GM23338 (cell line): Measurements from ENCODE around the gene ANOS1. TPM values are rescaled to one million over a fixed set of nuclear protein-coding genes. Genes with fewer than 3 reads are reported as not detected.

Experiments used
- ATAC-seq: fragments of 200-7000 bp; cut with Tn5 transposase; 3 replicates; pipeline ENCODE4 v1.9.1; 2020
- DNase-seq: peaks from one replicate; pipeline ENCODE4 v3.0.0-alpha.2; 2015; ENCODE audit warnings: low spot score
- H2AFZ ChIP-seq: fragments of 200-600 bp; sonication (generic); 2 replicates; pipeline ENCODE4 v1.8.0; 2016; ENCODE audit warnings: antibody characterized with exemption, mild to moderate bottlenecking, moderate library complexity
- H3F3A ChIP-seq: fragments of 200-600 bp; sonication (generic); replicated peaks from 2 replicates; pipeline ENCODE4 v1.8.0; 2017; ENCODE audit warnings: antibody characterized with exemption, mixed run types, low read depth
- H3K27ac ChIP-seq: fragments of 200-600 bp; sonication (generic); 2 replicates; pipeline ENCODE4 v1.6.1; 2016; ENCODE audit warnings: low read depth
- H3K27me3 ChIP-seq: fragments of 200-600 bp; sonication (generic); 2 replicates; pipeline ENCODE4 v1.8.0; 2016; ENCODE audit warnings: mild to moderate bottlenecking, mixed run types, moderate library complexity; ENCODE audit not compliant: insufficient read depth
- H3K36me3 ChIP-seq: fragments of 200-600 bp; sonication (generic); 2 replicates; pipeline ENCODE4 v1.8.0; 2016; ENCODE audit warnings: mild to moderate bottlenecking; ENCODE audit not compliant: insufficient read depth
- H3K4me1 ChIP-seq: fragments of 200-600 bp; sonication (generic); 2 replicates; pipeline ENCODE4 v1.8.0; 2016; ENCODE audit warnings: mild to moderate bottlenecking, moderate library complexity; ENCODE audit not compliant: insufficient read depth
- H3K4me2 ChIP-seq: fragments of 200-600 bp; sonication (generic); 2 replicates; pipeline ENCODE4 v1.7.1; 2017; ENCODE audit warnings: mixed run types
- H3K4me3 ChIP-seq: fragments of 200-600 bp; sonication (generic); 2 replicates; pipeline ENCODE4 v1.6.1; 2016; ENCODE audit warnings: mixed run types
- H3K79me2 ChIP-seq: fragments of 200-600 bp; sonication (generic); replicated peaks from 2 replicates; pipeline ENCODE4 v1.8.0; 2017; ENCODE audit warnings: mild to moderate bottlenecking; ENCODE audit not compliant: insufficient read depth
- H3K9me2 ChIP-seq: fragments of 200-600 bp; sonication (generic); 2 replicates; pipeline ENCODE4 v1.8.0; 2017; ENCODE audit not compliant: insufficient read depth
- H4K20me1 ChIP-seq: fragments of 200-600 bp; sonication (generic); replicated peaks from 2 replicates; pipeline ENCODE4 v1.8.0; 2017; ENCODE audit warnings: mild to moderate bottlenecking; ENCODE audit not compliant: insufficient read depth
- H3K27ac Mint-ChIP-seq: 2 replicates; pipeline ENCODE4 v1.8.0; 2020; ENCODE audit warnings: inconsistent platforms, mild to moderate bottlenecking, moderate library complexity, mixed read lengths
- H3K27me3 Mint-ChIP-seq: 3 replicates; pipeline ENCODE4 v1.8.0; 2022; ENCODE audit warnings: low read depth, mild to moderate bottlenecking, moderate library complexity, mixed read lengths, inconsistent platforms; ENCODE audit not compliant: insufficient read depth, poor library complexity
- H3K36me3 Mint-ChIP-seq: 3 replicates; pipeline ENCODE4 v1.8.0; 2021; ENCODE audit warnings: low read depth, mild to moderate bottlenecking, inconsistent platforms, moderate library complexity, mixed read lengths
- H3K4me1 Mint-ChIP-seq: 3 replicates; pipeline ENCODE4 v1.8.0; 2020; ENCODE audit warnings: mild to moderate bottlenecking, inconsistent platforms, mixed read lengths
- H3K4me3 Mint-ChIP-seq: 3 replicates; pipeline ENCODE4 v1.8.0; 2021; ENCODE audit warnings: moderate library complexity, mild to moderate bottlenecking, inconsistent platforms, mixed read lengths
- H3K9me3 Mint-ChIP-seq: 3 replicates; pipeline ENCODE4 v1.8.0; 2020; ENCODE audit warnings: moderate library complexity, mild to moderate bottlenecking, inconsistent platforms, mixed read lengths
- CREB1 ChIP-seq: fragments of 250-450 bp; sonication (Bioruptor Pico); IDR thresholded peaks from 2 replicates; pipeline ENCODE4 v1.5.0; 2020; ENCODE audit warnings: low read depth, mild to moderate bottlenecking, moderate library complexity
- EZH2 ChIP-seq: fragments of 200-600 bp; sonication (generic); IDR thresholded peaks from one replicate; pipeline ENCODE4 v1.8.0; 2017; ENCODE audit warnings: antibody characterized with exemption, mild to moderate bottlenecking, low read depth; ENCODE audit not compliant: unreplicated experiment
- EZH2phosphoT487 ChIP-seq: fragments of 200-600 bp; sonication (generic); IDR thresholded peaks from one replicate; pipeline ENCODE4 v1.8.1; 2018; ENCODE audit warnings: antibody characterized with exemption; ENCODE audit not compliant: unreplicated experiment
- JUNB ChIP-seq: IDR thresholded peaks from one replicate; pipeline ENCODE4 v1.6.1; 2016; ENCODE audit warnings: antibody characterized with exemption; ENCODE audit not compliant: unreplicated experiment
- NANOG ChIP-seq: IDR thresholded peaks from 2 replicates; pipeline ENCODE4 v1.6.1; 2016; ENCODE audit warnings: antibody characterized with exemption, borderline replicate concordance
- POLR2AphosphoS5 ChIP-seq: IDR thresholded peaks from 2 replicates; pipeline ENCODE4 v1.6.1; 2016; ENCODE audit warnings: antibody characterized with exemption, low read depth
- STAT1 ChIP-seq: IDR thresholded peaks from one replicate; pipeline ENCODE4 v1.6.1; 2016; ENCODE audit warnings: antibody characterized with exemption; ENCODE audit not compliant: unreplicated experiment
- ZNF114 ChIP-seq: fragments of 250-450 bp; sonication (Bioruptor Pico); IDR thresholded peaks from 2 replicates; pipeline ENCODE4 v1.5.0; 2020; ENCODE audit warnings: mild to moderate bottlenecking, moderate library complexity
- ZNF331 ChIP-seq: fragments of 250-450 bp; sonication (Bioruptor Pico); IDR thresholded peaks from 2 replicates; pipeline ENCODE4 v1.5.0; 2020; ENCODE audit warnings: low read depth, mild to moderate bottlenecking, moderate library complexity
- polyA plus RNA-seq: library from polyadenylated mRNA; unstranded; fragments of >200 nt; fragmentation: Nextera tagmentation; extraction: Ambion mirVana; gene quantifications from 2 replicates; pipeline ENCODE4 v1.2.1, GENCODE V29; 2016
- total RNA-seq: library from RNA; depleted of rRNA; stranded (reverse); fragments of >200 nt; shearing (Covaris generic); gene quantifications from 2 replicates; pipeline ENCODE4 v1.2.3, GENCODE V29; 2014
- TF ChIP-seq, protein P1 (sequence below): IDR thresholded peaks from one replicate; pipeline ENCODE4 v1.6.1; 2018; ENCODE audit warnings: antibody characterized with exemption; ENCODE audit not compliant: unreplicated experiment
- TF ChIP-seq, protein P2 (sequence below): IDR thresholded peaks from 2 replicates; pipeline ENCODE4 v1.6.1; 2016; ENCODE audit warnings: antibody characterized with exemption
- TF ChIP-seq, protein P3 (sequence below): fragments of 250-450 bp; sonication (Bioruptor Pico); IDR thresholded peaks from 2 replicates; pipeline ENCODE4 v1.5.0; 2020; ENCODE audit warnings: mild to moderate bottlenecking, moderate library complexity
- TF ChIP-seq, protein P4 (sequence below), 2 experiments: fragments of 200-600 bp in 1 of 2; sonication (generic) in 1 of 2; conservative IDR thresholded peaks; 2 replicates each; pipeline versions ENCODE4 v1.5.1 to v1.6.1; 2016 to 2017; ENCODE audit warnings: antibody characterized with exemption in 2 of 2, low read depth in 2 of 2, mild to moderate bottlenecking in 2 of 2, moderate library complexity in 1 of 2

ANOS1 gene
- total and polyA plus RNA-seq, 2 experiments from 2014 or later, result 21.8 to 68.5 TPM

DNA sequence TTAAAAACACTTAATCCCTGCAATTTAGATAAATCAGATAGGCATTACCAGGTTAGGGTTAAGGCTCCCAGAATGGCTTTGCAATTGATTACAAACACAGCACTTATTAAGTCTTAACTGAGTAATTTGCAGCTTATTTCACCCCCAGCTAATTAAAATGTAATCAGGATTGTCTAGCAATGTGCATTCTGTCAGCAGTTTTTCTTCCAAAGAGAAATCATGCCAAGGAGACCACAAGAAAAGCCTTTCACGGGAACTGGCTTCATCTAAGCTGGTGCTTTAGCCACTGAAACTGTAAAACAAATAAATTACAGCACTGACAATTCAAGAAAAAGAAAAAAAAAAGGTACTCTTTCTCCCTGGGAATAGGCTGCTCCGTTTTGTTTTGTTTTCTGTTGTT is 2.1 kb downstream of the ANOS1 start:
- Histone ChIP-seq H3K79me2 (peaks cover 65% of the 10 kb centered on the region), H3K4me2 (peak overlapping the region; percentile 78), H3K4me3 (peak overlapping the region; percentile 76), H3K27me3 (peaks cover 4% of the 10 kb centered on the region; the same call in 1 of the 2 replicates), H3K4me1 (peaks cover 30% of the 10 kb centered on the region), H3F3A (no peaks in the 10 kb centered on the region), H4K20me1 (peaks cover 4% of the 10 kb centered on the region; the same call in 1 of the 2 replicates), H2AFZ (no peak overlapping the region), H3K27ac (no peak overlapping the region), H3K9me2 (no peaks in the 10 kb centered on the region), H3K36me3 (no peaks in the 10 kb centered on the region)
- Mint-ChIP-seq H3K27ac (no peak overlapping the region), H3K4me3 (peak overlapping the region; percentile 96), H3K36me3 (peaks cover 32% of the 10 kb centered on the region), H3K9me3 (no peaks in the 10 kb centered on the region; the same call in 2 of the 3 replicates), H3K4me1 (peaks cover 42% of the 10 kb centered on the region), H3K27me3 (peaks cover 6% of the 10 kb centered on the region)
- DNase-seq, result no peak
- TF ChIP-seq, protein P1, sequence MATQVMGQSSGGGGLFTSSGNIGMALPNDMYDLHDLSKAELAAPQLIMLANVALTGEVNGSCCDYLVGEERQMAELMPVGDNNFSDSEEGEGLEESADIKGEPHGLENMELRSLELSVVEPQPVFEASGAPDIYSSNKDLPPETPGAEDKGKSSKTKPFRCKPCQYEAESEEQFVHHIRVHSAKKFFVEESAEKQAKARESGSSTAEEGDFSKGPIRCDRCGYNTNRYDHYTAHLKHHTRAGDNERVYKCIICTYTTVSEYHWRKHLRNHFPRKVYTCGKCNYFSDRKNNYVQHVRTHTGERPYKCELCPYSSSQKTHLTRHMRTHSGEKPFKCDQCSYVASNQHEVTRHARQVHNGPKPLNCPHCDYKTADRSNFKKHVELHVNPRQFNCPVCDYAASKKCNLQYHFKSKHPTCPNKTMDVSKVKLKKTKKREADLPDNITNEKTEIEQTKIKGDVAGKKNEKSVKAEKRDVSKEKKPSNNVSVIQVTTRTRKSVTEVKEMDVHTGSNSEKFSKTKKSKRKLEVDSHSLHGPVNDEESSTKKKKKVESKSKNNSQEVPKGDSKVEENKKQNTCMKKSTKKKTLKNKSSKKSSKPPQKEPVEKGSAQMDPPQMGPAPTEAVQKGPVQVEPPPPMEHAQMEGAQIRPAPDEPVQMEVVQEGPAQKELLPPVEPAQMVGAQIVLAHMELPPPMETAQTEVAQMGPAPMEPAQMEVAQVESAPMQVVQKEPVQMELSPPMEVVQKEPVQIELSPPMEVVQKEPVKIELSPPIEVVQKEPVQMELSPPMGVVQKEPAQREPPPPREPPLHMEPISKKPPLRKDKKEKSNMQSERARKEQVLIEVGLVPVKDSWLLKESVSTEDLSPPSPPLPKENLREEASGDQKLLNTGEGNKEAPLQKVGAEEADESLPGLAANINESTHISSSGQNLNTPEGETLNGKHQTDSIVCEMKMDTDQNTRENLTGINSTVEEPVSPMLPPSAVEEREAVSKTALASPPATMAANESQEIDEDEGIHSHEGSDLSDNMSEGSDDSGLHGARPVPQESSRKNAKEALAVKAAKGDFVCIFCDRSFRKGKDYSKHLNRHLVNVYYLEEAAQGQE, result no peak
- TF ChIP-seq STAT1 (no peak), NANOG (no peak), EZH2phosphoT487 (no peak), EZH2 (no peak), CREB1 (no peak), POLR2AphosphoS5 (no peak), JUNB (no peak), ZNF331 (no peak), ZNF114 (CRISPR knock-in tag) (no peak)
- TF ChIP-seq, protein P2, sequence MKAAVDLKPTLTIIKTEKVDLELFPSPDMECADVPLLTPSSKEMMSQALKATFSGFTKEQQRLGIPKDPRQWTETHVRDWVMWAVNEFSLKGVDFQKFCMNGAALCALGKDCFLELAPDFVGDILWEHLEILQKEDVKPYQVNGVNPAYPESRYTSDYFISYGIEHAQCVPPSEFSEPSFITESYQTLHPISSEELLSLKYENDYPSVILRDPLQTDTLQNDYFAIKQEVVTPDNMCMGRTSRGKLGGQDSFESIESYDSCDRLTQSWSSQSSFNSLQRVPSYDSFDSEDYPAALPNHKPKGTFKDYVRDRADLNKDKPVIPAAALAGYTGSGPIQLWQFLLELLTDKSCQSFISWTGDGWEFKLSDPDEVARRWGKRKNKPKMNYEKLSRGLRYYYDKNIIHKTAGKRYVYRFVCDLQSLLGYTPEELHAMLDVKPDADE, result no peak
- TF ChIP-seq, protein P3, sequence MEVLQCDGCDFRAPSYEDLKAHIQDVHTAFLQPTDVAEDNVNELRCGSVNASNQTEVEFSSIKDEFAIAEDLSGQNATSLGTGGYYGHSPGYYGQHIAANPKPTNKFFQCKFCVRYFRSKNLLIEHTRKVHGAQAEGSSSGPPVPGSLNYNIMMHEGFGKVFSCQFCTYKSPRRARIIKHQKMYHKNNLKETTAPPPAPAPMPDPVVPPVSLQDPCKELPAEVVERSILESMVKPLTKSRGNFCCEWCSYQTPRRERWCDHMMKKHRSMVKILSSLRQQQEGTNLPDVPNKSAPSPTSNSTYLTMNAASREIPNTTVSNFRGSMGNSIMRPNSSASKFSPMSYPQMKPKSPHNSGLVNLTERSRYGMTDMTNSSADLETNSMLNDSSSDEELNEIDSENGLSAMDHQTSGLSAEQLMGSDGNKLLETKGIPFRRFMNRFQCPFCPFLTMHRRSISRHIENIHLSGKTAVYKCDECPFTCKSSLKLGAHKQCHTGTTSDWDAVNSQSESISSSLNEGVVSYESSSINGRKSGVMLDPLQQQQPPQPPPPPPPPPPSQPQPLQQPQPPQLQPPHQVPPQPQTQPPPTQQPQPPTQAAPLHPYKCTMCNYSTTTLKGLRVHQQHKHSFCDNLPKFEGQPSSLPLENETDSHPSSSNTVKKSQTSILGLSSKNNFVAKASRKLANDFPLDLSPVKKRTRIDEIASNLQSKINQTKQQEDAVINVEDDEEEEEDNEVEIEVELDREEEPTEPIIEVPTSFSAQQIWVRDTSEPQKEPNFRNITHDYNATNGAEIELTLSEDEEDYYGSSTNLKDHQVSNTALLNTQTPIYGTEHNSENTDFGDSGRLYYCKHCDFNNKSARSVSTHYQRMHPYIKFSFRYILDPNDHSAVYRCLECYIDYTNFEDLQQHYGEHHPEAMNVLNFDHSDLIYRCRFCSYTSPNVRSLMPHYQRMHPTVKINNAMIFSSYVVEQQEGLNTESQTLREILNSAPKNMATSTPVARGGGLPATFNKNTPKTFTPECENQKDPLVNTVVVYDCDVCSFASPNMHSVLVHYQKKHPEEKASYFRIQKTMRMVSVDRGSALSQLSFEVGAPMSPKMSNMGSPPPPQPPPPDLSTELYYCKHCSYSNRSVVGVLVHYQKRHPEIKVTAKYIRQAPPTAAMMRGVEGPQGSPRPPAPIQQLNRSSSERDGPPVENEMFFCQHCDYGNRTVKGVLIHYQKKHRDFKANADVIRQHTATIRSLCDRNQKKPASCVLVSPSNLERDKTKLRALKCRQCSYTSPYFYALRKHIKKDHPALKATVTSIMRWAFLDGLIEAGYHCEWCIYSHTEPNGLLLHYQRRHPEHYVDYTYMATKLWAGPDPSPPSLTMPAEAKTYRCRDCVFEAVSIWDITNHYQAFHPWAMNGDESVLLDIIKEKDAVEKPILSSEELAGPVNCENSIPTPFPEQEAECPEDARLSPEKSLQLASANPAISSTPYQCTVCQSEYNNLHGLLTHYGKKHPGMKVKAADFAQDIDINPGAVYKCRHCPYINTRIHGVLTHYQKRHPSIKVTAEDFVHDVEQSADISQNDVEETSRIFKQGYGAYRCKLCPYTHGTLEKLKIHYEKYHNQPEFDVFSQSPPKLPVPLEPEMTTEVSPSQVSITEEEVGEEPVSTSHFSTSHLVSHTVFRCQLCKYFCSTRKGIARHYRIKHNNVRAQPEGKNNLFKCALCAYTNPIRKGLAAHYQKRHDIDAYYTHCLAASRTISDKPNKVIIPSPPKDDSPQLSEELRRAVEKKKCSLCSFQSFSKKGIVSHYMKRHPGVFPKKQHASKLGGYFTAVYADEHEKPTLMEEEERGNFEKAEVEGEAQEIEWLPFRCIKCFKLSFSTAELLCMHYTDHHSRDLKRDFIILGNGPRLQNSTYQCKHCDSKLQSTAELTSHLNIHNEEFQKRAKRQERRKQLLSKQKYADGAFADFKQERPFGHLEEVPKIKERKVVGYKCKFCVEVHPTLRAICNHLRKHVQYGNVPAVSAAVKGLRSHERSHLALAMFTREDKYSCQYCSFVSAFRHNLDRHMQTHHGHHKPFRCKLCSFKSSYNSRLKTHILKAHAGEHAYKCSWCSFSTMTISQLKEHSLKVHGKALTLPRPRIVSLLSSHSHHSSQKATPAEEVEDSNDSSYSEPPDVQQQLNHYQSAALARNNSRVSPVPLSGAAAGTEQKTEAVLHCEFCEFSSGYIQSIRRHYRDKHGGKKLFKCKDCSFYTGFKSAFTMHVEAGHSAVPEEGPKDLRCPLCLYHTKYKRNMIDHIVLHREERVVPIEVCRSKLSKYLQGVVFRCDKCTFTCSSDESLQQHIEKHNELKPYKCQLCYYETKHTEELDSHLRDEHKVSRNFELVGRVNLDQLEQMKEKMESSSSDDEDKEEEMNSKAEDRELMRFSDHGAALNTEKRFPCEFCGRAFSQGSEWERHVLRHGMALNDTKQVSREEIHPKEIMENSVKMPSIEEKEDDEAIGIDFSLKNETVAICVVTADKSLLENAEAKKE (CRISPR knock-in tag), result no peak
- TF ChIP-seq, protein P4, sequence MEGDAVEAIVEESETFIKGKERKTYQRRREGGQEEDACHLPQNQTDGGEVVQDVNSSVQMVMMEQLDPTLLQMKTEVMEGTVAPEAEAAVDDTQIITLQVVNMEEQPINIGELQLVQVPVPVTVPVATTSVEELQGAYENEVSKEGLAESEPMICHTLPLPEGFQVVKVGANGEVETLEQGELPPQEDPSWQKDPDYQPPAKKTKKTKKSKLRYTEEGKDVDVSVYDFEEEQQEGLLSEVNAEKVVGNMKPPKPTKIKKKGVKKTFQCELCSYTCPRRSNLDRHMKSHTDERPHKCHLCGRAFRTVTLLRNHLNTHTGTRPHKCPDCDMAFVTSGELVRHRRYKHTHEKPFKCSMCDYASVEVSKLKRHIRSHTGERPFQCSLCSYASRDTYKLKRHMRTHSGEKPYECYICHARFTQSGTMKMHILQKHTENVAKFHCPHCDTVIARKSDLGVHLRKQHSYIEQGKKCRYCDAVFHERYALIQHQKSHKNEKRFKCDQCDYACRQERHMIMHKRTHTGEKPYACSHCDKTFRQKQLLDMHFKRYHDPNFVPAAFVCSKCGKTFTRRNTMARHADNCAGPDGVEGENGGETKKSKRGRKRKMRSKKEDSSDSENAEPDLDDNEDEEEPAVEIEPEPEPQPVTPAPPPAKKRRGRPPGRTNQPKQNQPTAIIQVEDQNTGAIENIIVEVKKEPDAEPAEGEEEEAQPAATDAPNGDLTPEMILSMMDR (conservative IDR thresholded peaks at IDR 0.05; ENCODE audit: low read depth in 2 of 2), result no peak
- ATAC-seq, result no peak
